ENCODE data around the gene RNGTT. TPM values are rescaled to one million over a fixed set of nuclear protein-coding genes. Genes with fewer than 3 reads are reported as not detected.

RNGTT gene
- total RNA-seq, 1 experiment from 2014 or later: 15.2 TPM

DNA sequence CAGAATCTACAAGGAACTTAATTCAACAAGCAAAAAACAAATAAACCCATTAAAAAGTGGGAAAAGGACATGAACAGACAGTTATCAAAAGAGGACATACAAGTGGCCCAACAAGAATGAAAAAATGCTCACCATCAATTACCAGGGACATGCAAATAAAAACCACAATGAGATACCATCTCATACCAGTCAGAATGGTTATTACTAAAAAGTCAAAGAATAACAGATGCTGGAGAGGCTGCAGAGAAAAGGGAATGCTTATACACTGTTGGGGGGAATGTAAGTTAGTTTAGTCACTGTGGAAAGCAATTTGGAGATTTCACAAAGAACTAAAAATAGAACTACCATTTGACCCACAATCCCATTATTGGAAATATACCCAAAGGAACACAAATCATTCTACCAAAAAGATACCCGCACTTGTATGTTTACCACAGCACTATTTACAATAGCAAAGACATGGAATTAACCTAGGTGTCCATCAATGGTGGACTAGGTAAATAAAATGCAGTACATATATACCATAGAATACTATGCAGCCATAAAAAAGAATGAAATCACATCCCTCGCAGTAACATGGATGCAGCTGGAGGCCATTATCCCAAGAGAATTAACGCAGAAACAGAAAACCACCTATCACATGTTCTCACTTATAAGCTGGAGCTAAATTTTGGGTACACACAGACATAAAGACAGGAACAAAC, 48.4 kb downstream of the RNGTT start:
- Histone ChIP-seq H3K36me3 (ENCODE audit: low read depth) (no peaks in the 10 kb centered on the region), H3K9me2 (ENCODE audit: insufficient read depth) (no peaks in the 10 kb centered on the region), H3K4me1 (replicated peaks; ENCODE audit: insufficient read depth) (no peaks in the 10 kb centered on the region), H3K27me3 (ENCODE audit: insufficient read depth, low read depth) (no peaks in the 10 kb centered on the region), H4K20me1 (ENCODE audit: insufficient read depth) (no peaks in the 10 kb centered on the region), H2AFZ (no peak overlapping the region), H3F3A (ENCODE audit: insufficient read depth, low read depth) (no peaks in the 10 kb centered on the region), H3K4me2 (no peak overlapping the region), H3K79me2 (ENCODE audit: low read depth) (no peaks in the 10 kb centered on the region), H3K27ac (no peak overlapping the region), H3K4me3 (no peak overlapping the region), H3K9me3 (ENCODE audit: insufficient read depth, low read depth) (no peaks in the 10 kb centered on the region)
- intact Hi-C loops (cut with micrococcal nuclease; ENCODE audit: unreplicated experiment): no loop called here
- DNase-seq: no peak
- CTCF ChIA-PET: no interaction called here
- TF ChIP-seq, protein P1, sequence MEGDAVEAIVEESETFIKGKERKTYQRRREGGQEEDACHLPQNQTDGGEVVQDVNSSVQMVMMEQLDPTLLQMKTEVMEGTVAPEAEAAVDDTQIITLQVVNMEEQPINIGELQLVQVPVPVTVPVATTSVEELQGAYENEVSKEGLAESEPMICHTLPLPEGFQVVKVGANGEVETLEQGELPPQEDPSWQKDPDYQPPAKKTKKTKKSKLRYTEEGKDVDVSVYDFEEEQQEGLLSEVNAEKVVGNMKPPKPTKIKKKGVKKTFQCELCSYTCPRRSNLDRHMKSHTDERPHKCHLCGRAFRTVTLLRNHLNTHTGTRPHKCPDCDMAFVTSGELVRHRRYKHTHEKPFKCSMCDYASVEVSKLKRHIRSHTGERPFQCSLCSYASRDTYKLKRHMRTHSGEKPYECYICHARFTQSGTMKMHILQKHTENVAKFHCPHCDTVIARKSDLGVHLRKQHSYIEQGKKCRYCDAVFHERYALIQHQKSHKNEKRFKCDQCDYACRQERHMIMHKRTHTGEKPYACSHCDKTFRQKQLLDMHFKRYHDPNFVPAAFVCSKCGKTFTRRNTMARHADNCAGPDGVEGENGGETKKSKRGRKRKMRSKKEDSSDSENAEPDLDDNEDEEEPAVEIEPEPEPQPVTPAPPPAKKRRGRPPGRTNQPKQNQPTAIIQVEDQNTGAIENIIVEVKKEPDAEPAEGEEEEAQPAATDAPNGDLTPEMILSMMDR (conservative IDR thresholded peaks at IDR 0.05): no peak
- TF ChIP-seq EZH2 (IDR thresholded peaks at IDR 0.05; ENCODE audit: low read depth): no peak
- no TSS peak for BruUV-seq (replicated peaks)
- POLR2A ChIA-PET (ENCODE audit: unreplicated experiment): no interaction called here

DNA sequence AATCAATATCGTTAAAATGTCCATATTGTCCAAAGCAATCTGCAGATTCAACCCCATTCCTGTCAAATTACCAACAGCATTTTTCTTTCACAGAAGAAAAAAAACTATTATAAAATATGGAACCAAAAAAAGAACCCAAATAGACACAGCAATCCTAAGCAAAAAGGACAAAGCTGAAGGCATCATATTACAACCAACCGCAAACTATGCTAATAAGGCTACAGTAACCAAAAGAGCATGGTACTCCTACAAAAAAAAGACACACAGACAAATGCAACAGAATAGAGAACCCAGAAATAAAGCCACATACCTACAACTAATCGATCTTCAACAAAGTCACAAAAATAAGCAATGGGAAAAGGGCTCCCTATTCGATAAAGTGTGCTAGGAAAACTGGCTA, 49.2 kb downstream of the RNGTT start:
- H3K9me3 ChIP-seq (ENCODE audit: insufficient read depth, low read depth): no peaks in the 10 kb centered on the region
- intact Hi-C loops (cut with micrococcal nuclease; ENCODE audit: unreplicated experiment): no loop called here
- no TSS peak for BruUV-seq (replicated peaks)
- no peak overlapping the region for H3K27ac ChIP-seq
- no peaks in the 10 kb centered on the region for H3K36me3 ChIP-seq (ENCODE audit: low read depth)
- H3F3A ChIP-seq (ENCODE audit: insufficient read depth, low read depth): no peaks in the 10 kb centered on the region
- POLR2A ChIA-PET (ENCODE audit: unreplicated experiment): no interaction called here
- H3K4me1 ChIP-seq (replicated peaks; ENCODE audit: insufficient read depth): no peaks in the 10 kb centered on the region
- H3K27me3 ChIP-seq (ENCODE audit: insufficient read depth, low read depth): no peaks in the 10 kb centered on the region
- H3K4me2 ChIP-seq: no peak overlapping the region
- TF ChIP-seq, protein P1 (conservative IDR thresholded peaks at IDR 0.05): no peak
- TF ChIP-seq EZH2 (IDR thresholded peaks at IDR 0.05; ENCODE audit: low read depth): no peak
- no peaks in the 10 kb centered on the region for H3K79me2 ChIP-seq (ENCODE audit: low read depth)
- H3K4me3 ChIP-seq: no peak overlapping the region
- H4K20me1 ChIP-seq (ENCODE audit: insufficient read depth): no peaks in the 10 kb centered on the region
- DNase-seq: no peak
- CTCF ChIA-PET: no interaction called here
- H2AFZ ChIP-seq: no peak overlapping the region
- no peaks in the 10 kb centered on the region for H3K9me2 ChIP-seq (ENCODE audit: insufficient read depth)

DNA sequence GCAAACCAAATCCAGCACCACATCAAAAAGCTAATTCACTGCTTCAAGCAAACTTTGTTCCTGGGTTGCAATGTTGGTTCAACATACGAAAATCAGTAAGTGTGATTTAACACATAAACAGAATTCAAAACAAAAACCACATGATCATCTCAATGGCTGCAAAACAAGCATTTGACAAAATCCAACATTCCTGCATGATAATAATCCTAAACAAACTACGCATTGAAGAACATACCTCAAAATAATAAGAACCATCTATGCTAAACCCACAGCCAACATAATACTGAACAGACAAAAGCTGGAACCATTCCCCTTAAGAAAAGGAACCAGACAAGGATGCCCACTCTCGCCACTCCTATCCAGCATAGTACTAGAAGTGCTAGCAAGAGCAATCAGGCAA, 49.9 kb downstream of the RNGTT start:
- Histone ChIP-seq H3F3A (ENCODE audit: insufficient read depth, low read depth) (no peaks in the 10 kb centered on the region), H4K20me1 (ENCODE audit: insufficient read depth) (no peaks in the 10 kb centered on the region), H3K36me3 (ENCODE audit: low read depth) (no peaks in the 10 kb centered on the region), H3K9me3 (ENCODE audit: insufficient read depth, low read depth) (no peaks in the 10 kb centered on the region), H3K4me3 (no peak overlapping the region), H3K4me1 (replicated peaks; ENCODE audit: insufficient read depth) (no peaks in the 10 kb centered on the region), H2AFZ (no peak overlapping the region), H3K4me2 (no peak overlapping the region), H3K9me2 (ENCODE audit: insufficient read depth) (no peaks in the 10 kb centered on the region), H3K79me2 (ENCODE audit: low read depth) (no peaks in the 10 kb centered on the region), H3K27me3 (ENCODE audit: insufficient read depth, low read depth) (no peaks in the 10 kb centered on the region), H3K27ac (no peak overlapping the region)
- ChIA-PET CTCF (interaction anchor here (0.5 kb wide), 1 partner anchor 70 kb away, joined by 3 read pairs; no protein-coding TSS in a partner anchor), POLR2A (ENCODE audit: unreplicated experiment) (interaction anchor here (0.6 kb wide), 1 partner anchor 17 kb away, joined by 4 read pairs; no protein-coding TSS in a partner anchor)
- intact Hi-C loops (cut with micrococcal nuclease; ENCODE audit: unreplicated experiment): no loop called here
- no peak for DNase-seq
- BruUV-seq (replicated peaks): no TSS peak
- TF ChIP-seq, protein P1 (conservative IDR thresholded peaks at IDR 0.05): no peak
- no peak for TF ChIP-seq EZH2 (IDR thresholded peaks at IDR 0.05; ENCODE audit: low read depth)
